Ramos (cell line): Measurements from ENCODE around the gene PPP1R37.
"Not testable (repeated sequence)": the region's sequence is repeated elsewhere in the genome, so short reads cannot be mapped to it uniquely, and the experiment has no call there.

Experiments
- in situ Hi-C: fragments of 300-500 bp; cut with MboI; formaldehyde crosslinking; loops from one replicate; pipeline ENCODE4 v1.14.3; 2022; ENCODE audit warnings: low sequenced_read_pairs; ENCODE audit not compliant: unreplicated experiment

The PPP1R37 gene

DNA sequence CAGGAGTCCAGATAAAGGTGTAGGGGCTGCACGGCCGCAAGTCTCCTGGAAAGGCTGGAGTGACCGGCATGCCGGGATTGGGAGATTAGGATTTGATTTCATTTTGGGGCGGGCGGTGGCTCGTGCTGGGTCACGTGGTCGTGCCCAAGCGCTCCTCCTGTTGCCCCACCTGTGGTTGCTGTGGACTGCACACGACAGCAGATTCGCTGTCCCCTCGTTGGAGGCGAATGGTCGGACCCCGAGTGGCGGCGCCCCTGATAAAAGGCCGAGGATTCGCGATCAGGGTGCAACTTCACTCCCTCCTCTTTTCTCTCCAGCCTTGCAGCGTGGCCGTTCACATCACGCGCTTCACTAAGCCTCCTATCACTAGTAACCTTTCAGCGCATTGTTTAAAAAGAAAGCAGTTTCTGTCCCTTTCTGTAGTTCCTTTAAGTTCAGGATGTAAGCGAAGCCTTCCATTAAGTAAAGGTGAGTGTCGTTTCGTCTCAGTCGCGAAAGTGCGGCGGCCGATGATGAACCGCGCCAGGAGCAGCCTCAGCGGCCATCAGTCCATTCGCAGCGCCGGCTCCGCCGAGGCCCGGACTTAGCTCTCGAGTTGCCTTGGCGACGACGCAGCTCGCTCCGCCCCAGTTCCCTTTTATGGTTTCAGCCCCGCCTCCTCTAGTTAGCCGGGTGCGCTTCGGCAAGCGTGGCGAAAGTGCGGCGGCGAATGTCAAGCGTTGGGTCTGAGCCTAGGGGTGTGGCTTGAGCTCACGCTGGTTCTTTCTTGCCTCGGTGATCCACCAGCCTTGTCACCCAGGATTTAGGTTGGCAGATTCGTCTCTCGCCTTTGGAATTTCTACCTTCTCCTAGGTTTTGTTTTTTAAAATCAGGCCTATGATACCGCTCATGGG, 1.7 kb upstream of the PPP1R37 start:
- in situ Hi-C loops = no loop called here

DNA sequence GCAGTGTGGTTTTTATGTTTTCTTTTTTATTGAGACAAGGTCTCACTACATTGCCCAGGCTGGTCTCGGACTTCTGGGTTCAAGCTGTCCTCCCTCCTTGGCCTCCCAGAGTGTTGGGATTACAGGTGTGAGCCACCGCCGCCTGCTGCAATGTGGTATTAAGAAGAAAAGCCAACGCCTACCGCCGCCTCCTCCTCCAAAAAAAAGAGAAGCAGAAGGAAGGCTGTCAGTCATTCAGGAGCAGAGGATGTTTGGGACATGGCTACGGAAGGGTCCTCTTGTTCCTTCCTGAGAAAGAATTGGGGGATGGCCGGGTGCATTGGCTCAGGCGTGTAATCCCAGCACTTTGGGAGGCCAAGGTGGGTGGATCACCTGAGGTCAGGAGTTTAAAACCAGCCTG, 1.2 kb downstream of the PPP1R37 start:
- in situ Hi-C loops = no loop called here

DNA sequence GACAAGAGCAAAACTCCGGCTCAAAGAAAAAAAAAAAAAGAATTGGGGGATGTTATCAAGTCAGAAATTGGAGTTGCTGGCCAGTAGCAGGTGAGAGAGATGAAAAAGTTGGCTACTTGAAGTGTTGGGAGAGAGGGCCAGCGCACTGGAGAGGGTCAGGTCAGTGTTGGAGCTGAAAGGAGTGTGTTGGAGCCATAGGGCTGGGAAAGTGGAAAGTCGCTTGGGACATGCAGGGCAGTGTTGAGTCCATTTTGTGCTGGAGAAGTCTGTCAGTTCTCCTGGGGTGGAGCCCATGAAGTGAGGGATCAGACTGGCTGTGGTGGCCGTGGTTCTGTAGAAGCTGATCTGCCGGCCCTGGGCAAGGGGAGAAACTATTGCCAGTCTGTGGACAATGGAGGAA, 1.7 kb downstream of the PPP1R37 start:
- in situ Hi-C loops = no loop called here

DNA sequence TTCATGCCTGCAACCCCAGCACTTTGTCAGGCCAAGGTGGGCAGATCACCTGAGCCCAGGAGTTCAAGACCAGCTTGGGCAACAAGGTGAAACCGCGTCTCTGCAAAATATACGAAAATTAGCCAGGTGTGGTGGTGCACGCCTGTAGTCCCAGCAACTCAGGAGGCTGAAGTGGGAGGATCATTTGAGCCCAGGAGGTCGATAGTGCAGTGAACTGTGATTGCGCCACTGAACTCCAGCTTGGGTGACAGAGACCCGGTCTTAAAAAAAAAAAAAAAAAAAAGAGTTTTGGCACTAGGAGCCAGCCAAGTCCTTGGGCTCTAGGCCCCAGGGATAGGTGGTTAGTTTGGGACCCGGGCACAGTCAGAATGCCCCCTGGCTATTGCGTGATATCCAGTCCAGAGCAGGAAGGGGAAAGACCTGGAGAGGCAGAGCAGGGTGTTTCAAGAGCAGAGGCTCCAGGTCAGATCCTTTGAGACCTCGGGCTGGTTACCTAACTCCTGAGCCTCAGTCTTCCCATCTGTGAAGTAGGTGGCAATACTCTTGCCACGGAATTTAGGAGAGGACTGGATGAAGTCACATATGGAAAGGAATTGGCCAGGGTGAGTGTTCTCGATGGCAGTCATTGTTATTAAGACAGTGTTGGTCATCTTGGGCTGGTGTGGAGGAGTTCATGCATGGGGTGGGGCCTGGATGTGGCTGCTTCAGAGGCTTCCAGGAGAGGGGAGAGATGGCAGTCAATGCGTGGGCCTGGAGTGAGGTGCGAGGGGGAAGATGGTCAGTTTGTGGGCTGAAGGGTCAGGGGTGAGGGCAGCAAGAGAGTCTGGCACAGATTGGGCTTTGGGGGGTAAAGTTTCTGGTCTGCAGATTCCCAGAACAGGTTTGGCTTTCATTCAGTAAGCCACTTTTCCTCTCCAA, 2.8 kb downstream of the PPP1R37 start:
- in situ Hi-C loops = no loop called here

DNA sequence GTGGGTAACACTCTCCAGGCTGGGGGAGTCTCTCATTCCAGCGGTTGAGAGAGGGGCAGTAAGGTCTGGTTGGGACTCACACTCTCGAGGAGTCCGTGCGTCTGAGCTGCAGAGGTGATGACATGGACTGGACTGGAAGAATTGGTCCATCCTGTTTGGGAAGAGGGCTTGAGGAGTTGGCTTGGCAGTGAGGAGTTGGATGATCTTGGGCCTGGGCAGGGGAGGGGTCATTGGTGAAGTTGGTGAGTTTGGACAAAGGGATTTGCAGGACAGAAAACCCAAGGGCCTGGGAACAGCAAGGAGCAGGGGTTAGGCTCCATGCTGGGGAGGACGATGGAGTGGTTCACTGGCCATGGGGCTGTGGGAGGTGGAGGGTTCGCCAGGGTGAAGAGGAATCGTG, 3.7 kb downstream of the PPP1R37 start:
- in situ Hi-C loops = no loop called here

DNA sequence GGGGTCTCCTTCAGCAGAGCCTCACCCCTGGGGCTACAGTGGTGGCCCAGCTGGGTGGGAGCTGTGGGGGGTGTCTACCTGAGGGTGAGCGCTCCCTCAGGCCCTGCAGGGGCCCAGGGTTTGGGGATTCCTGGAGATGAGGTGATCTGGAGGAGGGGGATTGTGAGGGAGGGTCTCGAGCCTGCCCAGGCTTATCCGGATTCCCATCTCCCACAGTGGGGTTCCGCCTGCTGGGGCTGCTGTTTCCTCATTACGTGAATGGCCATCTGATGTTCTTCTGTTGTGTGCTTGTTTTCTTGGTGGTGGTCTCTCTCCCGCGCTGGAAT, 4.4 kb downstream of the PPP1R37 start:
- in situ Hi-C loops = no loop called here

DNA sequence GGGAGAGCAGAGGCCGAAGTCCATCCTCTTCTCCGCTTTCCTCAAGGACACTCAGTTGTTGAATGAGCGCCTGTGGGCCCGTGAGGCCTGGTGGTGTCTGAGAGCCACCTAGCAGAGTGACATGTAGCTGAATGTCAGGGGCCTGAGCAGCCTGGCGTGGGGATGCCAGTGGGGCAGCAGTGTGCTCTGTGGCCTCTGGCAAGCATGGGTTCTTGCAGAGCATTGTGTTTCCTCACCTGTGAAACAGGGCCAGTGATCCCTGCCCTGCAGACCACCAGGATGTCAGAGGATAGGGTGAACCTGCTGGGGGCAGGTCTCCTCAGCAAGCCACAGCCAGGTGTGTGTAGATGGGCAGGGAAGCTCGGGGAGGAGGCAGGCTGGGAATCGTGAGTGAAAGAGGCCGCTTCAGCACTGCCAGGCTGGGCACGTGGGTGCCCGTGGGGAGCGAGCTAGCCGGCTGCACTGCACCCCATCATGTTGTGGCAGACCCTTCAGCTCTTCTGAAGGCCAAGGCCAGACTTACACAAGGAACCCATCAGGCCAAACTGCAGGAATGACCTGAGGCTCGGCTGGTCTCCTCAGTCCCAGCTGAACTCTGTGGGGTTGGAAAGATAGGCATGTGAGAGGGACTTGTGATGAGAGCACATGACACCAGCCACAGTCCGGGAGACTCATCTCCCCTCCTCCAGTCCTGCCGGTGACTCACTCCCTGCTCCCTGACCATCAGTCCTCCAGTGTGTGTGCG, 5.0 kb downstream of the PPP1R37 start:
- in situ Hi-C loops = no loop called here

DNA sequence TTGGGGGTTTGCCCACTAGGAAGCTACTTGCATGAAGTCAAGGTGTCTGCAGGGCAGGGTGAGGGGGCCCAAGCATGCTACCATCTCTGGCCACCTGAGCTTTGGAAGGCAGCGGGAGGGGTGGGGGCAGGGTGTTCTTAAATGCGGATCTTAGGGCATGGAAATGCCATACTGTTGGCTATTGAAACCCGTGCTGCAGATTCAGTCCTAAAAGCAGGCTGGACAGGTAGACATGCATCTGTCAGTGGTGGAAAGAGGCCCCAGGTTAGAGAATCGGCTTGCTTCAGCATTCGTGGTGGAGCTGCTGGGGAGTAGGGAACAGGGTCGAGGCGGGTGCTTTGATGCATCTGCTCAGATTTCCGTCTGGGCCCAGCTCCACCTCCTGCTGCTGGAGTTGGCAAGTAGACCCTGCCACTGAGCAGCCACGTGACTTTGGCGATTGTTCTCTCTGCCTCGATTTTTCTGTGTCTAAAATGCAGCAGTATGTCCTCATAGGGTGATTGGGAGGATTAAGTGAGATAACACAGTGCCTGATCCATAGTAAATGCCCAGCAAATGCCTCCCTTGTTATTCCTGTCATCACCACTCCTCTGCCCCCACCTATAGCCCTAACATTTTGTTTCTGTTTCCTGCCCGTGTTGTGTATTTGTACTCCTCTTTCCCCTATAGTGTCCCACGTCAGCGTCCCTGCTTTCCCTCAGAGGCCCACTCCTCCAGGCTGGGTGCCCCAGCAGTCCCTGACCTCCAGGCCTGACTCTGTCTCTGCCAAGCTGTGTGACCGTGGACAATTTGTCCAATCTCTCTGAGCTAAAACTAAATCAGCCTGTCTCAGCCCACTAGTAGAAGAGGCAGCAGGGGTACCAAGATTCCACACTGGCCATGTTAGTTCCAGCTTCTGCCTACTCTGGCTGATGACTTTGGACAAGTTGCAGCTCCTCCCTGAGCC, 5.8 kb downstream of the PPP1R37 start:
- in situ Hi-C loops = no loop called here

DNA sequence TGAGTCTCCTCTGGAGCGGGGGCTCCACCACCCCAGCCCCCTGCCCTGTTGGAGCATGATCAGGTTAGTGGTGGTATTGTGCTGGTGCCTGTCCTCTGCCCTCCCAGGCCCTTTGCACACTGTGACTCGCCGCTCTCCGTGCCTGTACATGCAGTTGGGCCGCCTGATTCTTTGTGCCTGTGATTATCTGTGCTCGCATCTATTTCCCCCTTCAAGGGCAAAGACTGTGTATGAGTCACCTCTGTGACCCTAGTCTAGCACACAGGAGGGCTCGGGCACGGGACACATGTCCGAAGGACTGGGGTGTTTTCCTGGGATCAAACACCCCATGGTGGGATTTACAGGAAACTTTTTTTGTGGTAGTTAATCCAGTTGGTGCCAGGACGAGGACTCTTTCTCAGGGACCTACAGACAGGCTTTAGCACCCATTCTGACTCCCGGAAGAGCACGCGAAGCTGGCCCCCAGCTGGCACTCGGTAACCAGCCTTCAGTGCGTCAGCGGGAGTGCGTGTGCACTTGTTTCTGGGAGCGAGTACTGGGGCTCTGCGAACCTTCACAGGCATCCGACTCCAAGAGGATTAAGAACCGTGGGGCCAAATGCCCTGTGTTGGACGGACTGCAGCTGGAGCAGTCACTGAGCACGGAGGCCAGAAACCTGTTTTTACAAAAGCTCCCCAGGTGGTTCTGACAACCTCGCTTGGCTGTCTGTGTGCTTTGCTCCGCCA, 6.7 kb downstream of the PPP1R37 start:
- in situ Hi-C loops = no loop called here

DNA sequence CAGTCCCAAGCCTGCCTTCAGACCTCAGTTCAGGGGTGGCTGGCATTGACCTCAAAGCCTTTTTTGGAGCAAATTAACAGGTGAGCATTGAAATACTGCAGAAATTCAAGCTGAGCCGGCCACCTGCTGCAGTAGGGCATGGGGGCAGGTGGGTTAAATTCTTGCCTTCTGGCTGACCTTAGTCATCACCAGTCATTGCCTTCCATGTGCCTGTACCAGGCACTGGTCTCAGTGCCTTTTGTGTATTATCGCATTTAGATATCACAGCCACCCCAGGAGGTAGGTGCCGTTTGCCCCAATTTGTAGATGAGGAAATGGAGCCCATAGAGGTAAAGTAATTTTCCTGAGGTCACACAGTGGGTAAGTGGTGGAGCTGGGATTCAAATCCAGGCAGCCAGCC, 7.2 kb downstream of the PPP1R37 start:
- in situ Hi-C loops = no loop called here

DNA sequence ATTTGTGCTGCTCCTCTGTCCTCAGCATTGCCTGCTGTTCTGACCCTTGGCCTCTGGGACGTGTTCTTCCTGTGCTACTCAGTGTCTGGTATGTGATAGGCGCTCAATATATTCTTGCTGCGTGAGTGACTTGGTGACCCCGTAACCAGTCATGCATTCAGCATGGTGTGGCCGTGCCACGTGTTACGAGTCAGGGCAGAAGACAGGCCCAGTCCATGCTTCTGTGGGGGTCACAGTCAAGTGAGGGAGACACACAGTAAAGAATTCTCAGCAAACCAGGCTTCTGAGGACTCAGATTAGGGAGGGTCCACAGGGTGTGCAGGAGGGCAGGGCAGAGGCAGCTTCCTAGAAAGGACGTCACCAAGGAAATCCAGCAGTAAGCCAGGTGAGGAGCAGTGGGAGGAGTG, 7.9 kb downstream of the PPP1R37 start:
- in situ Hi-C loops = no loop called here

DNA sequence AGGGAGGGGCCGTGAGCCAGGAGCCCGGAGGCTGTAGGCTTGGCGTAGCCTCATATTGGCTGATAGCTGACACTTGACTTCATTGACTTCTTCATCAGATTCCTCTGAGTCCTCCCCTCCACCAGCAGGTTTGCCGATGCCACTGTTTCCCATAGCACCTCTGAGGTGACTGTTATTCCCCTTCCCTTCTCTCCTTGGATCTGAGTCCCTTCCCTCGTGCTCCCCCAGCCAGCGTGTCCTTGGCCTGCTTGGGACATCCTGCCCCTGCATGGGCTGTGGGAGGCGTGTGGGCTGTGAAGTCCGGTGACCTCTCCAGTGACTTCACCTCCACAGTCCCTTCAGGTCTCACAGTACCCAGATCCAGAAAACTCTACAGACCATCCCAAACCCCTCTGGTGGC, 8.8 kb downstream of the PPP1R37 start:
- in situ Hi-C loops = no loop called here

DNA sequence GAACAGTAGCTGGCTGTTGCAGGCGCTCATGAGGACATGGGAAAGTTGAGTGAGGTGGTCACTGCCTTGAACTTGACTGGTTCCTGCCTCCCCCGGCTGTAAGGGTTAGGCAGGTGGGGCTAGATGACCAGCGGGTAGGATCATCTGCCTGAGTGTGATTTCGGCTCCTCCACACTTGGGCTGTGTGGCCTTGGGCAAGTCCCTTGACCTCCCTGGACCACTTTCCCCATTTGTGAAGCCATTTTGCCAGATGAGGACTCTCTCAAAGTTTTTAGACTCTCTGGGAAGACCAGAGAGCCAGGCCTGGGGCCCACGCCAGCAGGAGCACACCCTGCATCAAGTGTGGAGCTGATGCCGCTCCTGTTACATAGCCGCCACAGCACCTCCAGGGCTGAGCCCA, 9.5 kb downstream of the PPP1R37 start:
- in situ Hi-C loops = no loop called here

DNA sequence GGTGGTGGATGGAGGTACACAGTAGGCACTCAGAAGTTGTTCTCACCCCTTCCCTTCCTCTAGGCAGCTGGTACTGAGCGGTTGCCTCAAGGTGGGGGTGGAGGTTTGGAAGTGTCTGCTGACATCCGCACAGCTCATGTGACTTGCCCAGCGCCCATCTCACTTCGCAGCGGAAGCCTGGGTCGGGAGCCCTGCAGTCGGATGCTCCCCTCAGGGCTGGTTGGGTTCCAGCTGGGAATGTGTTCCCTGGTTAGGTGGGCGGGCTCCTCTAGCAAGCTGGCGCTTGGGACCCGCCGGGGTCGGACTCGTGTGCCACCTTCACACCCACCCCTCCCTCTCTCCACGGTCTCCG, 10.2 kb downstream of the PPP1R37 start:
- in situ Hi-C loops = no loop called here

DNA sequence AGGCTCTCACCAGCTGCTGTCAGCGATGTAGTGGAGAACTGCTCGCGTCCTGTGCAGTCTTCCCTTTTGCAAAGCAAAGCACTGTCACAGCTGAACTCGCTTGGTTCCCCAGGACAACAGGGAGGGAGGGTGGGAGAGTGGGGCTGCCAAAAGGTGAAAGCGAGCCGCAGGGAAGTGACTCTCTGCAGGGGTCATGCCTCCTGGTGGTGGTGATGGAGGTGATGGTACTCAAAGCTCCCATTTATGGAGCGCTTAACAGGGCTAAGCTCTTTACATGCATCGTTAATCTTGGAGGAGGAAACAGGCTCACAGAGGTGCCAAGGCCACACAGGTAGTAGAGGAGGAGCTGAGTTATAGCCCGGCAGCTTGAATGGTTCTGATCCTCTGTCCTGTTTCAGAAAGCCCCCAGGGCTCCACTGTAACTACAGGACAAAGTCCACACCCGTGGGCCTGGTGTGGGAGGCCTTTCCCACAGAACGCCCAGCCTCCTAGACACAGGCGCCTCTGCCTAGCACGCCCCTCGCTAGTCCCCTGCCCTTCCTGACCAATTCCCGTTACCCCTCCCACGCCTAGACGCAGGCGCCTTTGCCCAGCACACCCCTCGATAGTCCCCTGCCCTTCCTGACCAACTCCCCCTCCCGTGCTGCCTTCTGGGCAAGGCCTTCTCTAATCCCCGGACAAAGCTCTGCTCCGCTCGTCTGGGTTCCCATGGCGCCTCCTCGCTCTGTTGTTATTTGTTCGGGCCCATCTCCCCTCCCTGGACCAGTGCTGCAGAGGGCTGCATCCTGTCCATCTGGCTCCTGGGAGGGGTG, 10.7 kb downstream of the PPP1R37 start:
- in situ Hi-C loops = no loop called here

DNA sequence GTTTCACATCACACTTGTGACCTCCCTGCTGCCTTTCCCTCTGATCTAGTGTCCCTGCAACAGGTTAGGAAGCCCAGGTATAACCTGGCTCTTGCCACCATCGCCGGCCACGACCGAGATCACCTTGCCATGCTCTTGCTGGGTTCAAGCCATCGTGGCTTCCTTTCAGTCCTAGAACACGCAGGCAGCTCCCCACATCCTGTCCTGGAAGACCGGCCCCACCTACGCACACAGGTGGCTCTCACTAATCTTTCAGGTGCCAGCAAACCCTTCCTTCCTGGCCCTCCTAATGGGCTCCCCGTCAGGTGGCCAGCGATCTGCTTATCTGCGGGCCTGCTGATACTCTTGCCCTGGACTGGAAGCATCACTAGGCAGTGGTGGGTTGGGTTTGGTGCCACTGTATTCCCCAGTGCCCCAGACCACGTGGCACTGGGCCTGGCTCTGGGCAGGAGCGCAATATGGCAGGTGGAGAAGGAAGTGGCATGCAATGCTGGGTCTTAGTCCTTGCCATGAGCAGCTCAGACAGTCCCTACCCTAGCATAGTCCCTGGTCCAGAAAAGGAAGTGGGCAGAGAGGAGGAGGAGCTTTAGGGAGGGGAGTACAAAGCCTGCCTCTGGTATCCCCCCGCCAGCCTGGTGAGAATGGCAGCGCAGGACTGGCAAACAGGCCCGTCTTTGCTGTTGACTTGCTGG, 11.8 kb downstream of the PPP1R37 start:
- in situ Hi-C loops = no loop called here

DNA sequence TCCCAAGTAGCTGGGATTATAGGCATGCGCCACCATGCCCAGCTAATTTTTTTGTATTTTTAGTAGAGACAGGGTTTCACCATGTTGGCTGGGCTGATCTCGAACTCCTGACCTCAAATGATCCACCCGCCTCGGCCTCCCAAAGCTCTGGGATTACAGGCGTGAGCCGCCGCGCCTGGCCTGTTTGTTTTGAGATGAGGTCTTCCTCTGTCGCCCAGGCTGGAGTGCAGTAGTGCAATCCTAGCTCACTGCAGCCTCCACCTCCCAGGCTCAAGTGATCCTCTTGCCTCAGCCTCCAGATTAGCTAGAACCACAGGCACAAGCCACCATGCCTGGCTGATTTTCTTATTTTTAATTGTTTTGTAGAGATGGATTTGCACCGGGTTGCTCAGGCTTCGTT, 13.4 kb downstream of the PPP1R37 start:
- in situ Hi-C loops = not testable (repeated sequence)
